ENCODE results near the gene PATJ. TPM values are rescaled to one million over a fixed set of nuclear protein-coding genes. Genes with fewer than 3 reads are reported as not detected.
A peak's percentile ranks its signal among the peaks of the same experiment; 100 is the strongest.

The PATJ gene
- total and polyA plus RNA-seq, 2 of the 13 experiments (the other 11 are each of a cell fraction or from before 2014, with no cell fraction given), result 6.2 to 16.8 TPM

- TF ChIP-seq ZNF749 (CRISPR knock-in tag; IDR thresholded peaks at IDR 0.05; ENCODE audit: borderline replicate concordance), result no peak
- TF ChIP-seq HES4 (CRISPR knock-in tag; IDR thresholded peaks at IDR 0.05; ENCODE audit: borderline replicate concordance), result no peak
- TF ChIP-seq ZSCAN5A (CRISPR knock-in tag; IDR thresholded peaks at IDR 0.05; ENCODE audit: borderline replicate concordance), result no peak
- TF ChIP-seq BCL6 (CRISPR knock-in tag; IDR thresholded peaks at IDR 0.05), result no peak
- no peak for TF ChIP-seq CREB3 (CRISPR knock-in tag; IDR thresholded peaks at IDR 0.05)
These were observed 453.9 kb downstream of the PATJ start (continued) for GRCh38 chr1:62196086-62196690.

GRCh38 chr1:62198069-62198780 lies 455.9 kb downstream of the PATJ start:
- H3K27me3 ChIP-seq (ENCODE audit: control insufficient read depth in 1 of 2, insufficient read depth in 2 of 2, low read length in 2 of 2), result no peaks in the 10 kb centered on the region
- no peaks in the 10 kb centered on the region for H3K9me3 ChIP-seq (ENCODE audit: low read length)
- ChIA-PET POLR2A (interaction anchor here (1.5 kb wide), 1 partner anchor 31 kb away, joined by 5 read pairs; no protein-coding TSS in a partner anchor), CTCF (ENCODE audit: low intra/inter-chr PET ratio, low total read pairs) (no interaction called here)
- ATAC-seq (peak; percentile 59; the same call in 2 of the 3 replicates), FAIRE-seq (no peak), DNase-seq (ENCODE audit: low spot score) (no peak)
- H3K36me3 ChIP-seq (replicated peaks in 1 of 2; ENCODE audit: control insufficient read depth in 1 of 2, insufficient read depth in 2 of 2, low read length in 2 of 2), result no peaks in the 10 kb centered on the region
- BruUV-seq (replicated peaks), result no TSS peak
- 11% methylated on average over 14 of the region's 14 CpGs for WGBS (ENCODE audit: low lambda C conversion rate)
- intact Hi-C loops (cut with micrococcal nuclease; ENCODE audit: unreplicated experiment) (no loop called here), in situ Hi-C loops (cut with HindIII; ENCODE audit: extremely low pct_ligation_motif_present, low pct_unique_long_range_greater_than_20kb) (no loop called here)
- TF ChIP-seq ZNF33A (CRISPR knock-in tag; IDR thresholded peaks at IDR 0.05; ENCODE audit: borderline replicate concordance) (no peak), NCOR1 (IDR thresholded peaks at IDR 0.05; ENCODE audit: borderline replicate concordance, low read length) (no peak), KAT2B (IDR thresholded peaks at IDR 0.05; ENCODE audit: borderline replicate concordance, low read depth, low read length) (no peak), FUBP1 (CRISPR knock-in tag; IDR thresholded peaks at IDR 0.05; ENCODE audit: borderline replicate concordance) (no peak), ZNF770 (CRISPR knock-in tag; IDR thresholded peaks at IDR 0.05) (no peak), HHEX (CRISPR knock-in tag; IDR thresholded peaks at IDR 0.05) (no peak)
- peak overlapping the region; percentile 19 to 45 (median 23); a peak in 3 of 6 replicates for H3K4me3 ChIP-seq (replicated peaks in 1 of 3; ENCODE audit: insufficient read depth in 1 of 3, low read depth in 2 of 3, low read length in 3 of 3)
- no peak overlapping the region for H3K9ac ChIP-seq (ENCODE audit: insufficient read depth, low read depth, low read length)
- H2AFZ ChIP-seq (ENCODE audit: low read length), result no peak overlapping the region
- peaks cover 30% of the 10 kb centered on the region for H3K4me1 ChIP-seq (ENCODE audit: insufficient read depth, low read length)
- H3K4me2 ChIP-seq (ENCODE audit: low read depth, low read length), result peak overlapping the region; percentile 76
- no peaks in the 10 kb centered on the region for H3K79me2 ChIP-seq (ENCODE audit: insufficient read depth, low read length)
- H4K20me1 ChIP-seq (ENCODE audit: insufficient read depth, low read length), result no peaks in the 10 kb centered on the region
- H3K27ac ChIP-seq (ENCODE audit: extremely low read length, insufficient read depth, low read length), result no peak overlapping the region
